Liver (tissue), 9 donors: ENCODE results near the gene RPH3AL. TPM values are rescaled to one million over a fixed set of nuclear protein-coding genes. Genes with fewer than 3 reads are reported as not detected.

Experiments used
- DNase-seq: peaks from one replicate; pipeline ENCODE4 v3.0.0-alpha.2; 2017; ENCODE audit warnings: low spot score
- H3K27ac ChIP-seq, 2 donors: one replicate each; pipeline ENCODE4 v1.7.0; 2013; ENCODE audit warnings: inconsistent platforms in 2 of 2, low read length in 2 of 2, control low read depth in 1 of 2, low read depth in 1 of 2, mild to moderate bottlenecking in 1 of 2
- H3K27me3 ChIP-seq, 4 donors: one replicate each; pipeline versions ENCODE4 v1.6.1 to v1.7.0; 2013; ENCODE audit warnings: low read length in 3 of 4, inconsistent platforms in 1 of 4, mild to moderate bottlenecking in 1 of 4, moderate library complexity in 1 of 4; ENCODE audit not compliant: control insufficient read depth in 4 of 4, insufficient read depth in 4 of 4
- H3K36me3 ChIP-seq, 4 donors: one replicate each; pipeline versions ENCODE4 v1.6.1 to v1.7.0; 2013; ENCODE audit warnings: low read length in 3 of 4, mild to moderate bottlenecking in 3 of 4, low read depth in 1 of 4, moderate library complexity in 1 of 4; ENCODE audit not compliant: control insufficient read depth in 4 of 4, insufficient read depth in 3 of 4
- H3K4me1 ChIP-seq, 4 donors: one replicate each; pipeline versions ENCODE4 v1.6.1 to v1.7.0; 2013; ENCODE audit warnings: low read length in 3 of 4, mild to moderate bottlenecking in 3 of 4, moderate library complexity in 1 of 4; ENCODE audit not compliant: control insufficient read depth in 4 of 4, insufficient read depth in 4 of 4
- H3K4me3 ChIP-seq, 3 donors: one replicate each; pipeline versions ENCODE4 v1.6.1 to v1.7.0; 2013; ENCODE audit warnings: low read length in 3 of 3, control low read depth in 1 of 3, low read depth in 1 of 3, mild to moderate bottlenecking in 1 of 3
- H3K9ac ChIP-seq, 2 donors: one replicate each; pipeline ENCODE4 v1.7.0; 2013; ENCODE audit warnings: low read length in 2 of 2, mild to moderate bottlenecking in 2 of 2, moderate library complexity in 2 of 2, control low read depth in 1 of 2, low read depth in 1 of 2
- H3K9me3 ChIP-seq, 4 donors: one replicate each; pipeline versions ENCODE4 v1.6.1 to v1.7.0; 2013; ENCODE audit warnings: low read length in 3 of 4; ENCODE audit not compliant: control insufficient read depth in 4 of 4
- ATF3 ChIP-seq: IDR thresholded peaks from 2 replicates; pipeline ENCODE4 v1.6.1; 2016; ENCODE audit warnings: antibody characterized with exemption
- CTCF ChIP-seq: fragments of 150-350 bp; IDR thresholded peaks from 2 replicates; pipeline ENCODE4 v1.5.1; 2017; ENCODE audit warnings: improper control_type of control experiment, low read depth, low read length; ENCODE audit not compliant: missing input control
- EGR1 ChIP-seq, 2 donors: IDR thresholded peaks; 2 replicates each; pipeline ENCODE4 v1.6.1; 2016 to 2018; ENCODE audit warnings: antibody characterized with exemption in 2 of 2, low read depth in 2 of 2
- FOXA1 ChIP-seq: IDR thresholded peaks from 2 replicates; pipeline ENCODE4 v1.6.1; 2016; ENCODE audit warnings: antibody characterized with exemption
- FOXA2 ChIP-seq: IDR thresholded peaks from 2 replicates; pipeline ENCODE4 v1.6.1; 2016; ENCODE audit warnings: antibody characterized with exemption
- GABPA ChIP-seq, 2 donors: IDR thresholded peaks in 1 of 2; conservative IDR thresholded peaks in 1 of 2; 2 replicates each; pipeline ENCODE4 v1.6.1; 2016; ENCODE audit warnings: antibody characterized with exemption in 2 of 2, mild to moderate bottlenecking in 1 of 2, moderate library complexity in 1 of 2
- HNF4A ChIP-seq, 2 donors: conservative IDR thresholded peaks; 2 replicates each; pipeline ENCODE4 v1.6.1; 2016; ENCODE audit warnings: antibody characterized with exemption in 2 of 2, mild to moderate bottlenecking in 2 of 2
- HNF4G ChIP-seq: IDR thresholded peaks from 2 replicates; pipeline ENCODE4 v1.6.1; 2016; ENCODE audit warnings: antibody characterized with exemption
- JUND ChIP-seq, 2 donors: IDR thresholded peaks; 2 replicates each; pipeline ENCODE4 v1.6.1; 2016; ENCODE audit warnings: antibody characterized with exemption in 2 of 2
- MAX ChIP-seq: IDR thresholded peaks from 2 replicates; pipeline ENCODE4 v1.6.1; 2016; ENCODE audit warnings: antibody characterized with exemption
- NR2F2 ChIP-seq: IDR thresholded peaks from 2 replicates; pipeline ENCODE4 v1.6.1; 2016; ENCODE audit warnings: antibody characterized with exemption
- RAD21 ChIP-seq, 2 donors: IDR thresholded peaks; 2 replicates each; pipeline ENCODE4 v1.6.1; 2016; ENCODE audit warnings: antibody characterized with exemption in 2 of 2, mild to moderate bottlenecking in 2 of 2
- REST ChIP-seq: IDR thresholded peaks from 2 replicates; pipeline ENCODE4 v1.6.1; 2016; ENCODE audit warnings: antibody characterized with exemption, mild to moderate bottlenecking
- RXRA ChIP-seq, 2 donors: IDR thresholded peaks; 2 replicates each; pipeline ENCODE4 v1.6.1; 2017 to 2018; ENCODE audit warnings: antibody characterized with exemption in 2 of 2, mild to moderate bottlenecking in 1 of 2
- SP1 ChIP-seq: IDR thresholded peaks from 2 replicates; pipeline ENCODE4 v1.6.1; 2018; ENCODE audit warnings: antibody characterized with exemption, mild to moderate bottlenecking
- TAF1 ChIP-seq: conservative IDR thresholded peaks from 2 replicates; pipeline ENCODE4 v1.6.1; 2016; ENCODE audit warnings: antibody characterized with exemption, mild to moderate bottlenecking
- YY1 ChIP-seq: IDR thresholded peaks from 2 replicates; pipeline ENCODE4 v1.6.1; 2016; ENCODE audit warnings: antibody characterized with exemption, mild to moderate bottlenecking
- ZBTB33 ChIP-seq: IDR thresholded peaks from 2 replicates; pipeline ENCODE4 v1.6.1; 2016; ENCODE audit warnings: antibody characterized with exemption
- WGBS: extraction: QIAGEN DNeasy Blood & Tissue Kit; methylation state at CpG from one replicate; pipeline ENCODE4 v1.1.7; 2013; 5-methylcytosine and 5-hydroxymethylcytosine counted together
- polyA plus RNA-seq, 2 donors: library from polyadenylated mRNA; stranded (reverse) in 1 of 2; unstranded in 1 of 2; fragments of 200-250 nt in 1 of 2; fragments of >200 nt in 1 of 2; fragmentation: Nextera tagmentation in 1 of 2; extraction: Ambion mirVana in 1 of 2; gene quantifications; one replicate each; pipeline versions ENCODE4 v1.2.1 to v1.2.3, GENCODE V29; 2013 to 2015
- total RNA-seq, 2 donors: library from RNA; depleted of rRNA; stranded (reverse); fragments of >200 nt; gene quantifications; one replicate each; pipeline ENCODE4 v1.2.3, GENCODE V29; 2014
- donor health status: healthy.
- donor health status: healthy.
- donor health status: healthy.
- donor health status: healthy.
- donor health status: healthy.

Gene RPH3AL
- total and polyA plus RNA-seq, 4 donors, result 8.5 to 52.5 (median 13.9) TPM

GRCh38 chr17:382644-383533 is 30.3 kb upstream of the RPH3AL start:
- WGBS, result 75% methylated on average over 13 of the region's 13 CpGs
- Histone ChIP-seq H3K4me1 (peaks cover 0 to 15% (median 9%) of the 10 kb centered on the region in 4 donors), H3K27ac (no peak overlapping the region), H3K36me3 (no peaks in the 10 kb centered on the region), H3K9me3 (no peaks in the 10 kb centered on the region), H3K9ac (no peak overlapping the region), H3K4me3 (no peak overlapping the region), H3K27me3 (no peaks in the 10 kb centered on the region)
- no peak for DNase-seq
- no peak for TF ChIP-seq CTCF
- no peak for TF ChIP-seq NR2F2
- TF ChIP-seq YY1, result no peak
- TF ChIP-seq JUND (IDR thresholded peaks at IDR 0.05), result no peak
- TF ChIP-seq HNF4A (conservative IDR thresholded peaks at IDR 0.05), result no peak
- TF ChIP-seq ATF3, result no peak
- TF ChIP-seq EGR1 (IDR thresholded peaks at IDR 0.05; ENCODE audit: low read depth in 2 of 2), result no peak
- TF ChIP-seq REST, result no peak
- TF ChIP-seq ZBTB33, result no peak
- TF ChIP-seq RAD21 (IDR thresholded peaks at IDR 0.05), result no peak
- TF ChIP-seq RXRA (IDR thresholded peaks at IDR 0.05), result no peak
- TF ChIP-seq TAF1, result no peak
- no peak for TF ChIP-seq FOXA1
- no peak for TF ChIP-seq MAX
- TF ChIP-seq GABPA (IDR thresholded peaks at IDR 0.05 in 1 of 2, conservative IDR thresholded peaks at IDR 0.05 in 1 of 2), result no peak
- no peak for TF ChIP-seq SP1
- TF ChIP-seq FOXA2, result no peak
- no peak for TF ChIP-seq HNF4G
